OCI-LY7 (cell line): ENCODE measurements around the gene USP24.

Source experiments
- CTCF ChIP-seq: fragments of 200-600 bp; sonication (generic); conservative IDR thresholded peaks from 2 replicates; pipeline ENCODE4 v1.5.1; 2014; ENCODE audit warnings: mild to moderate bottlenecking, antibody characterized with exemption, low read length, moderate library complexity, mixed read lengths
- EZH2phosphoT487 ChIP-seq: fragments of 200-600 bp; sonication (generic); IDR thresholded peaks from 2 replicates; pipeline ENCODE4 v1.6.1; 2018; ENCODE audit warnings: low read depth, borderline replicate concordance, mild to moderate bottlenecking, mixed run types, antibody characterized with exemption, low read length, moderate library complexity, mixed read lengths

- TF ChIP-seq CTCF (no peak), EZH2phosphoT487 (no peak)
These were observed 20.3 kb downstream of the USP24 start for GRCh38 chr1:55194851-55195250.
